Activated CD8-positive, alpha-beta T cell treated with anti-CD3 and anti-CD28 coated beads for 36 hours (primary cell): ENCODE data around the gene SRSF2. TPM values are rescaled to one million over a fixed set of nuclear protein-coding genes. Genes with fewer than 3 reads are reported as not detected.

Source experiments
- ATAC-seq: fragments of 200-7000 bp; cut with Tn5 transposase; one replicate; pipeline ENCODE4 v1.10.0; 2021; ENCODE audit warnings: mild to moderate bottlenecking, moderate library complexity
- CTCF ChIA-PET: fragments of 350-600 bp; sonication (Branson Sonifier 250); formaldehyde crosslinking; loops from one replicate; lab custom pipeline; 2021; ENCODE audit warnings: antibody characterized with exemption; lab: Charles Lee
- POLR2A ChIA-PET: fragments of 350-600 bp; sonication (Branson Sonifier 250); formaldehyde crosslinking; loops from one replicate; lab custom pipeline; 2021; ENCODE audit warnings: antibody characterized with exemption; lab: Charles Lee
- DNase-seq: peaks from one replicate; pipeline ENCODE4 v3.0.0-alpha.2; 2020
- H3K27ac Mint-ChIP-seq: one replicate; pipeline ENCODE4 v1.8.0; 2021; ENCODE audit warnings: mild to moderate bottlenecking, mixed read lengths
- H3K27me3 Mint-ChIP-seq: one replicate; pipeline ENCODE4 v1.8.0; 2021; ENCODE audit warnings: mixed read lengths
- H3K36me3 Mint-ChIP-seq: one replicate; pipeline ENCODE4 v1.8.0; 2021; ENCODE audit warnings: low read depth, mixed read lengths
- H3K4me1 Mint-ChIP-seq: one replicate; pipeline ENCODE4 v1.8.0; 2021; ENCODE audit warnings: low read depth, mixed read lengths
- H3K4me3 Mint-ChIP-seq: one replicate; pipeline ENCODE4 v1.8.0; 2021; ENCODE audit warnings: mild to moderate bottlenecking, moderate library complexity, mixed read lengths
- H3K9me3 Mint-ChIP-seq: one replicate; pipeline ENCODE4 v1.8.0; 2021; ENCODE audit warnings: mixed read lengths
- intact Hi-C: fragments of 100-400 bp; cut with micrococcal nuclease; formaldehyde crosslinking; loops from one replicate; pipeline ENCODE4 v1.10.0; 2022
- total RNA-seq, 2 experiments: library from RNA; stranded (reverse); gene quantifications; one replicate each; pipeline ENCODE4 v1.2.3, GENCODE V29; 2021
- TF ChIP-seq, protein P1 (sequence below): fragments of 200-600 bp; IDR thresholded peaks from one replicate; pipeline ENCODE4 v1.8.0; 2022; ENCODE audit warnings: antibody characterized with exemption, mild to moderate bottlenecking

SRSF2 gene
- total RNA-seq, 2 experiments from 2014 or later: 344 to 364 TPM

DNA sequence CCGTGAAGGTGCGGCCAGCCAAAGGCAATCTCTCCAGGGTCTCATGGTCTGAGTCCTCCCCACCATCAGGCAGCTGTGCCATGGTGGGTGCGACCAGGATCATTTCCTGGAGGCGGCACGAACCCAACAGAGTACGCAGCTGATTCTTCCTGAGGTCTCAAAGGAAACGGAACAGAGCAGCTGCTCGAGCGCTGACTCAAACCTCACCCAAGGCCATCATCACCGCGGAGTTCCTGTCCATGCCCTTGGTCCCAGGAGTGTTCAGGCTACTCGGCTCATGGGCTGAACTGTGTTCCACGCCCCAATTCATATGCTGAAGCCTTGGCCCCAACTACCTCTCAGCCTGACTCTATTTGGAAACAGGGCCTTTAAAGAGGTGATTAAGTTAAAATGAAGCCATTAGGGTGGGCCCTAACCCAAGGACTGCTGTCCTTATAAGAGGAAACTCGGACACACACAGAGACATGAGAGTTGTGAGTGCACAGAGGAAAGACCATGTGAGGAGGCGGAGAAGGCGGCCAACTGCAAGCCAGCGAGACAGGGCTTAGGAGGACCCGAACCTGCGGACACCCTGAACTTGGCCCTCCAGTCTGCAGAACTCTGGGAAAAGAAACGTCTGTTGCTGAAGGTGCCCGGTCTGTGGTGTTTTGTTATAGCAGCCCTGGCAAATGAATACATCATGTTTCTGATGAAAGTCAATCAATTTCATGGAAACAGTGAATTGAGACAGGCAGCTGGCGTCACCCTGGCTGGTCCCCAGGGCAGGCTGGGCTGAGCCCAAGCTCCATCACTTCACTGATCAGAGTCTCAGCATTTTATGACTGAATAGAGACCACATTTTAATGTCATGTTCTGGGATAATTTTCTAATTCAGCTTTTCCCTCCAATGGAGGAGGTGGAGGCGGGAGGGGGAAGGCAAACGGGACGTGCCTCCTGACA, 40.1 kb downstream of the SRSF2 start:
- Mint-ChIP-seq H3K4me3 (no peak overlapping the region), H3K9me3 (no peaks in the 10 kb centered on the region), H3K36me3 (no peaks in the 10 kb centered on the region), H3K27ac (no peak overlapping the region), H3K27me3 (no peaks in the 10 kb centered on the region), H3K4me1 (no peaks in the 10 kb centered on the region)
- TF ChIP-seq, protein P1, sequence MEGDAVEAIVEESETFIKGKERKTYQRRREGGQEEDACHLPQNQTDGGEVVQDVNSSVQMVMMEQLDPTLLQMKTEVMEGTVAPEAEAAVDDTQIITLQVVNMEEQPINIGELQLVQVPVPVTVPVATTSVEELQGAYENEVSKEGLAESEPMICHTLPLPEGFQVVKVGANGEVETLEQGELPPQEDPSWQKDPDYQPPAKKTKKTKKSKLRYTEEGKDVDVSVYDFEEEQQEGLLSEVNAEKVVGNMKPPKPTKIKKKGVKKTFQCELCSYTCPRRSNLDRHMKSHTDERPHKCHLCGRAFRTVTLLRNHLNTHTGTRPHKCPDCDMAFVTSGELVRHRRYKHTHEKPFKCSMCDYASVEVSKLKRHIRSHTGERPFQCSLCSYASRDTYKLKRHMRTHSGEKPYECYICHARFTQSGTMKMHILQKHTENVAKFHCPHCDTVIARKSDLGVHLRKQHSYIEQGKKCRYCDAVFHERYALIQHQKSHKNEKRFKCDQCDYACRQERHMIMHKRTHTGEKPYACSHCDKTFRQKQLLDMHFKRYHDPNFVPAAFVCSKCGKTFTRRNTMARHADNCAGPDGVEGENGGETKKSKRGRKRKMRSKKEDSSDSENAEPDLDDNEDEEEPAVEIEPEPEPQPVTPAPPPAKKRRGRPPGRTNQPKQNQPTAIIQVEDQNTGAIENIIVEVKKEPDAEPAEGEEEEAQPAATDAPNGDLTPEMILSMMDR: no peak
- ChIA-PET POLR2A (interaction anchor here (0.5 kb wide), 1 partner anchor 114 kb away, joined by 3 read pairs; no protein-coding TSS in a partner anchor), CTCF (interaction anchor here (0.7 to 3.0 kb wide), 3 partner anchors 8 to 16 kb away, joined by 3 to 14 read pairs (median 3); no protein-coding TSS in a partner anchor)
- intact Hi-C loops: no loop called here
- ATAC-seq (no peak), DNase-seq (no peak)

DNA sequence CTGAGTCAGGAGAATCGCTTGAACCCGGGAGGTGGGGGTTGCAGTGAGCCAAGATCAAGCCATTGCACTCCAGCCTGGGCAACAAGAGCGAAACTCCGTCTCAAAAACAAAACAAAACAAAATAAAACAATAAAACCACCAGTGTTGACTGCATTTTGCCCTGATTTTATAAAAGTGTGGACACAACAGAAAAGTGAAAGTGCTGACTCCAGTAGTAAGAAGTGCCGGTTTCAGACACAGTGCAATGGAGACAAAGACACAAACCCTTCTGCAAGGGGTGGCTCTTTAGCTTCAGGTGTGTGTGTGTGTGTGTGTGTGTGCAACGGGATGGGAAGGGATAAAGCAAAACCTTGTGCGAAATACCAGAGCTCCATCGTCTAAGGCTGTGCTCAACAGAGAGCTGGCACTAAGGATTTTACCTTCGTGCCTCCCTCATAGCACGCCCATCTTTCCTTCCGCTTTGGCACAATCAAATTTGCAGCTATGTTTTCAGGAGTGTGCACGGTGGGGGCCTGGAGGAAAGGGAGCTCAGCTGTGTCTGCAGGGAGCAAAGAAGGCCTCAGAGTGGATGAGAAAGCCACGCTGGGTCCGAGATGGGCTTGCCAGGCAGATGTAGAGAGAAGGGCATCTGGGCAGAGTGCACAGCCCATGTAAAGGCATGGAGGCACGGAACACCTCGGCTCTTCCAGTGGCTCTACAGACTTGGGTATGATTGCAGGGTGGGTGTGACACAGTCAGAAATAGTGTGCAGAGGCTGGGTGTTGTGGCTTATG, 41.9 kb downstream of the SRSF2 start:
- POLR2A ChIA-PET: interaction anchor here (1.1 kb wide), 1 partner anchor 23 kb away, joined by 4 read pairs; no protein-coding TSS in a partner anchor
- TF ChIP-seq, protein P1: no peak
- Mint-ChIP-seq H3K27ac (no peak overlapping the region), H3K27me3 (no peaks in the 10 kb centered on the region), H3K4me3 (no peak overlapping the region), H3K36me3 (no peaks in the 10 kb centered on the region), H3K9me3 (no peaks in the 10 kb centered on the region), H3K4me1 (no peaks in the 10 kb centered on the region)
- ATAC-seq (no peak), DNase-seq (no peak)
- intact Hi-C loops: no loop called here
- CTCF ChIA-PET: interaction anchor here (1.0 to 3.0 kb wide), 2 partner anchors 14 to 71 kb away, joined by 4 to 14 read pairs; no protein-coding TSS in a partner anchor

DNA sequence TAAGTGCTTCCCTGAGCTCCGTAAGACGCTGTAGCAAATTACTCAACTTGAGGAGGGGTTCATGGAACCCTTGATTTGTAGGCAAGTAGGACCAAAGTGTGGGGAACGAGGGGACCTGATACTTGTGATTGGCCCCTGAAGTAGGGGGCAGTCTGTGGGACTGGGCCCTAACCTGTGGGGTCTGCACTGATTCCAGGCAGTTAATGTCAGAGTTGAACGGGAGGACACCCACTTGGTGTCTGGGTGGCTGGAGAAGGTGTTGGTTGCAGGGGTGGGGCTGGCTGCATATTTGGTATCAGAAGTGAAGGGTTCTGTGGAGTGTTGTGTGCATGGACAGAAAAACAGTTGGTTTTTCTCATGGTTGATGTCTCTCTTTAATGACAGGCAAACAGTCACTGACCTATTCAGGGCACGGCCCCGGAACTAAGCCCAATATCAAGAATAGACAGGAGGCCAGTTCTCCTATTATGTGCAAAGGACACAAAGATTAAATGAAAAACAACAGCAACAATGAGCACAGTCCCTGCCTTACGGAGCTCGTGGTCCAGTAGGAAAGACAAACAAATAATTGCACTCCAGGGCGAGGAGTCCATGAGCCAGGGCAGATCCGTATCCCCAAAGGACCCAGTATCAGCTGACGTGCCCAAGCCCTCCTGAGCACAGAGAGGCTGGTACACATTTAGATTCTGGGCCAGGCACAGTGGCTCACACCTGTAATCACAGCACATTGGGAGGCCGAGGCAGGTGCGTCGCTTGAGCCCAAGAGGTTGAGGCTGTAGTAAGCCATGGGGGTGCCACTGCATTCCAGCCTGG, 45.5 kb downstream of the SRSF2 start:
- TF ChIP-seq, protein P1: no peak
- no peaks in the 10 kb centered on the region for H3K9me3 Mint-ChIP-seq
- no peak for DNase-seq
- H3K4me1 Mint-ChIP-seq: no peaks in the 10 kb centered on the region
- no peak for ATAC-seq
- ChIA-PET CTCF (interaction anchor here (1.6 to 2.7 kb wide), 2 partner anchors 10 to 67 kb away, joined by 7 to 11 read pairs; no protein-coding TSS in a partner anchor), POLR2A (interaction anchor here (1.0 kb wide), 1 partner anchor 362 kb away, joined by 3 read pairs; no protein-coding TSS in a partner anchor)
- H3K4me3 Mint-ChIP-seq: no peak overlapping the region
- no peaks in the 10 kb centered on the region for H3K36me3 Mint-ChIP-seq
- H3K27me3 Mint-ChIP-seq: no peaks in the 10 kb centered on the region
- no peak overlapping the region for H3K27ac Mint-ChIP-seq
- intact Hi-C loops: no loop called here

DNA sequence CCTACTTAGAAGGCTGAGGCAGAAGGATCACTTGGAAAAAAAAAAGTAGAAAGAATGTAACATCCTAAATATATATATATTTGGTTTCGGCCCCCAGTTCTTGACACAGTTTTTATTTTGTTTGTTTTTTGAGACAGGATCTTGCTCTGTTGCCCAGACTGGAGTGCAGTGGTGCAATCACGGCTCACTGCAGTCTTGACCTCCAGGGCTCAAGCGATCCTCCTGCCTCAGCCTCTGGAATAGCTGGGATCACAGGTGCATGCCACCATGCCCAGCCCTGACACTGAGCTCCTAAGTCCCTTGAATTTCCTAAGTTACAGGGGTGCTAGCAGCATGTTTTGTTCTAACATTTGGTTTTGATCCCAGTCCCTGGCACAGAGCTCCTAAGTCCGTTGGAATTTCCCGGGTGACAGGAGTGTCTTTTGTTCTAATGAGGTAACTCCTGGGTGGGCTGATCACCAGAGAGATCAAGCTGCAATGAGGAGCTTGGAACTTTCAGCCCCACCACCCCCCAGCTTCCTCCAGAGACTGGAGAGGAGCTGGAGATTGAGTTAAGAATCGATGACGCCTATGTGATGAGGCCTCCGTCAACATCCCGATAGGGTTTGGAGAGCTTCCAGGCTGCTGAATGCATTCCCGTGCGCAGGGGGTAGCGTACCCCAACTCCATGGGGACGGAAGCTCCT, 46.4 kb downstream of the SRSF2 start:
- ChIA-PET CTCF (interaction anchor here (0.7 to 2.7 kb wide), 3 partner anchors 10 to 67 kb away, joined by 3 to 11 read pairs (median 7); no protein-coding TSS in a partner anchor), POLR2A (interaction anchor here (1.0 kb wide), 1 partner anchor 361 kb away, joined by 3 read pairs; no protein-coding TSS in a partner anchor)
- Mint-ChIP-seq H3K9me3 (no peaks in the 10 kb centered on the region), H3K4me1 (no peaks in the 10 kb centered on the region), H3K36me3 (no peaks in the 10 kb centered on the region), H3K27ac (no peak overlapping the region), H3K4me3 (no peak overlapping the region), H3K27me3 (no peaks in the 10 kb centered on the region)
- TF ChIP-seq, protein P1: no peak
- DNase-seq (no peak), ATAC-seq (no peak)
- intact Hi-C loops: no loop called here
